Neural cell (in vitro differentiated cells): ENCODE measurements around the gene MXRA8.

Experiments
- CTCF ChIP-seq: fragments of 450-650 bp; IDR thresholded peaks from 2 replicates; pipeline ENCODE4 v1.5.1; 2014; ENCODE audit warnings: antibody characterized with exemption, mild to moderate bottlenecking, moderate library complexity; ENCODE audit not compliant: poor library complexity, severe bottlenecking
- EP300 ChIP-seq: fragments of 450-650 bp; conservative IDR thresholded peaks from 2 replicates; pipeline ENCODE4 v1.6.1; 2014; ENCODE audit warnings: antibody characterized with exemption, mild to moderate bottlenecking, moderate library complexity; ENCODE audit not compliant: poor library complexity, severe bottlenecking
- EZH2 ChIP-seq: fragments of 200-600, 300-800 bp; shearing (Covaris generic), sonication (generic); IDR thresholded peaks from 2 replicates; pipeline ENCODE4 v1.6.1; 2014; ENCODE audit warnings: antibody characterized with exemption, low read length, borderline replicate concordance, mild to moderate bottlenecking; ENCODE audit not compliant: insufficient read depth, poor library complexity, severe bottlenecking
- MXI1 ChIP-seq: fragments of 450-650 bp; conservative IDR thresholded peaks from 2 replicates; pipeline ENCODE4 v1.6.1; 2014; ENCODE audit warnings: antibody characterized with exemption, mild to moderate bottlenecking; ENCODE audit not compliant: poor library complexity, severe bottlenecking
- POLR2AphosphoS5 ChIP-seq: IDR thresholded peaks from 2 replicates; pipeline ENCODE4 v1.6.1; 2012
- REST ChIP-seq: IDR thresholded peaks from 2 replicates; pipeline ENCODE4 v1.6.1; 2012; ENCODE audit warnings: borderline replicate concordance
- SMC3 ChIP-seq: fragments of 450-650 bp; conservative IDR thresholded peaks from 2 replicates; pipeline ENCODE4 v1.6.1; 2014; ENCODE audit warnings: antibody characterized with exemption, mild to moderate bottlenecking, moderate library complexity; ENCODE audit not compliant: poor library complexity
- TAF1 ChIP-seq: IDR thresholded peaks from 2 replicates; pipeline ENCODE4 v1.6.1; 2012; ENCODE audit warnings: low read depth

- no peak for TF ChIP-seq CTCF
- no peak for TF ChIP-seq POLR2AphosphoS5
- TF ChIP-seq EP300 = no peak
- TF ChIP-seq EZH2 = no peak
- TF ChIP-seq TAF1 = no peak
- no peak for TF ChIP-seq REST
- no peak for TF ChIP-seq MXI1
- no peak for TF ChIP-seq SMC3
Observed at GRCh38 chr1:1406101-1406820, 47.9 kb upstream of the MXRA8 start.
